ENCODE measurements around the gene TLE4. TPM values are rescaled to one million over a fixed set of nuclear protein-coding genes. Genes with fewer than 3 reads are reported as not detected.

The TLE4 gene
- total and polyA plus RNA-seq, 12 donors = 11.8 to 70.5 (median 42.9) TPM

GRCh38 chr9:79656169-79656568 lies 84.4 kb downstream of the TLE4 start:
- H3K9me3 ChIP-seq (replicated peaks in 1 of 3) = no peaks in the 10 kb centered on the region
- no peaks in the 10 kb centered on the region for H3K4me1 ChIP-seq (replicated peaks in 1 of 2)
- WGBS, 4 donors = 85 to 90% (median 87%) methylated on average over 5 of the region's 5 CpGs
- H3K4me3 ChIP-seq = no peak overlapping the region
- no peak for DNase-seq
- intact Hi-C loops (cut with DNase I) = no loop called here
- H3K27ac ChIP-seq = no peak overlapping the region
- TF ChIP-seq CTCF (IDR thresholded peaks at IDR 0.05) = no peak
- TF ChIP-seq POLR2A (IDR thresholded peaks at IDR 0.05) = no peak
- H3K36me3 ChIP-seq (replicated peaks in 1 of 2) = no peaks in the 10 kb centered on the region
- H3K27me3 ChIP-seq = no peaks in the 10 kb centered on the region

GRCh38 chr9:79657891-79658290 lies 86.1 kb downstream of the TLE4 start:
- no peak for TF ChIP-seq POLR2A (IDR thresholded peaks at IDR 0.05)
- TF ChIP-seq CTCF (IDR thresholded peaks at IDR 0.05) = no peak
- Histone ChIP-seq H3K27me3 (no peaks in the 10 kb centered on the region), H3K4me3 (no peak overlapping the region), H3K36me3 (replicated peaks in 1 of 2) (no peaks in the 10 kb centered on the region), H3K4me1 (replicated peaks in 1 of 2) (peaks cover 0 to 10% of the 10 kb centered on the region in 2 donors), H3K9me3 (replicated peaks in 1 of 3) (no peaks in the 10 kb centered on the region), H3K27ac (no peak overlapping the region)
- 85 to 90% (median 88%) methylated on average over 2 of the region's 2 CpGs for WGBS, 4 donors
- DNase-seq = no peak
- intact Hi-C loops (cut with DNase I) = no loop called here

GRCh38 chr9:79658926-79659325 lies 87.2 kb downstream of the TLE4 start:
- H3K4me1 ChIP-seq (replicated peaks in 1 of 2) = peaks cover 0 to 10% of the 10 kb centered on the region in 2 donors
- H3K36me3 ChIP-seq (replicated peaks in 1 of 2) = no peaks in the 10 kb centered on the region
- intact Hi-C loops (cut with DNase I) = no loop called here
- WGBS, 4 donors = 97 to 100% (median 98%) methylated on average over 3 of the region's 3 CpGs
- DNase-seq = no peak
- no peak for TF ChIP-seq POLR2A (IDR thresholded peaks at IDR 0.05)
- TF ChIP-seq CTCF (IDR thresholded peaks at IDR 0.05) = no peak
- H3K9me3 ChIP-seq (replicated peaks in 1 of 3) = no peaks in the 10 kb centered on the region
- H3K27ac ChIP-seq = no peak overlapping the region
- H3K27me3 ChIP-seq = no peaks in the 10 kb centered on the region
- H3K4me3 ChIP-seq = no peak overlapping the region

- H3K27me3 ChIP-seq = no peaks in the 10 kb centered on the region
- TF ChIP-seq CTCF (IDR thresholded peaks at IDR 0.05) (no peak), POLR2A (IDR thresholded peaks at IDR 0.05) (no peak)
- H3K4me1 ChIP-seq (replicated peaks in 1 of 2) = peaks cover 0 to 10% of the 10 kb centered on the region in 2 donors
- no peaks in the 10 kb centered on the region for H3K36me3 ChIP-seq (replicated peaks in 1 of 2)
- no peak for DNase-seq
- intact Hi-C loops (cut with DNase I) = no loop called here
- H3K27ac ChIP-seq = no peak overlapping the region
- H3K9me3 ChIP-seq (replicated peaks in 1 of 3) = no peaks in the 10 kb centered on the region
- H3K4me3 ChIP-seq = no peak overlapping the region
- 89 to 96% (median 92%) methylated on average over 7 of the region's 7 CpGs for WGBS, 4 donors
Measured at GRCh38 chr9:79660615-79661014, 88.8 kb downstream of the TLE4 start.
